SIG-M5 treated with dmso at 0.1 percent for 504 hours (cell line): ENCODE measurements around the gene CD96.
"Not testable (repeated sequence)": the region's sequence is repeated elsewhere in the genome, so short reads cannot be mapped to it uniquely, and the experiment has no call there.

Source experiments
- DNase-seq: peaks from one replicate; lab custom pipeline; 2025; ENCODE audit not compliant: unreplicated experiment; lab: John Stamatoyannopoulos, UW

CD96 gene, protein sequence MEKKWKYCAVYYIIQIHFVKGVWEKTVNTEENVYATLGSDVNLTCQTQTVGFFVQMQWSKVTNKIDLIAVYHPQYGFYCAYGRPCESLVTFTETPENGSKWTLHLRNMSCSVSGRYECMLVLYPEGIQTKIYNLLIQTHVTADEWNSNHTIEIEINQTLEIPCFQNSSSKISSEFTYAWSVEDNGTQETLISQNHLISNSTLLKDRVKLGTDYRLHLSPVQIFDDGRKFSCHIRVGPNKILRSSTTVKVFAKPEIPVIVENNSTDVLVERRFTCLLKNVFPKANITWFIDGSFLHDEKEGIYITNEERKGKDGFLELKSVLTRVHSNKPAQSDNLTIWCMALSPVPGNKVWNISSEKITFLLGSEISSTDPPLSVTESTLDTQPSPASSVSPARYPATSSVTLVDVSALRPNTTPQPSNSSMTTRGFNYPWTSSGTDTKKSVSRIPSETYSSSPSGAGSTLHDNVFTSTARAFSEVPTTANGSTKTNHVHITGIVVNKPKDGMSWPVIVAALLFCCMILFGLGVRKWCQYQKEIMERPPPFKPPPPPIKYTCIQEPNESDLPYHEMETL

DNA sequence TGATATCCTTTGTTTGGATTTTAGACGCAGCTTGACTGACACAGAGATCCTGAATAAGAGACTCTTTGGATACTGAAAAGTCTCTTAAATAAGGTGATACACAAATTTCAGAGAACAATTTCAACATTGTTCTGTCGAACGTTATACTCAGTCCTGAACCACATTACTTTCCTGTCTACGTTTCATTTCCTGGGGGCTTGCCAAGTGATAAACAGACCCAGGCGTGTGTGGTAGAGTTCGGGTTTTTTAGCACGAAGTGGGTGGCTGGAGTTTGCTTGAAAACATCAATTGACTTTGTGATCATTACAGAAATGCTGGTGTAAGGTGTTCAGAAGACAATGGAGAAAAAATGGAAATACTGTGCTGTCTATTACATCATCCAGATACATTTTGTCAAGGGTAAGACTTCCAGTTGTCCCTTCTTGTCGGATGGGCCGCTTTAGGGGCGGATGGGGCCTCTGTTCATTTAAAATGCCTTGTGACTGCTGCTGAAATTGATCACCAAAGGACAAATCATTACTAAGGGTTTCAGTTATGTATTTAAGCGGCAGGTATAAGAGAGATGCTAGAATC lies at the start of gene CD96:
TSS of gene CD96 (plus strand) at position 287 of the 573 bp plus-strand sequence. CDS start at position 339, 52 bp downstream.
- DNase-seq = no peak

DNA sequence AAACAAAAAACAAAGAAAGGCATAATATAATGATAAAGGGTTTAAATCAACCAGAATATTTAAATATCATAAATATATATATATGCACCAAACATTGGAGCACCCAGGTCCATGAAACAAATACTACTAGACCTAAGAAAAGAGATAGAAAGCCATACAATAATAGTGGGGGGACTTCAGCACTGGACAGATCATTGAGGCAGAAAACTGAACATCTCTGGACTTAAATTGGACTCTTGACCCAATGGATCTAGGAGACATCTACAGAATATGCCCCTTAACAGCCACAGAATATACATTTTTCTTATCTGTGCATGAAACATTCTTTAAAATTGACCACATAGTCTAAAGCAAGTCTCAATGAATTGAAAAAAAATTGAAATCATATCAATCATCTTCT lies 48.7 kb upstream of the CD96 start:
- DNase-seq = no peak

DNA sequence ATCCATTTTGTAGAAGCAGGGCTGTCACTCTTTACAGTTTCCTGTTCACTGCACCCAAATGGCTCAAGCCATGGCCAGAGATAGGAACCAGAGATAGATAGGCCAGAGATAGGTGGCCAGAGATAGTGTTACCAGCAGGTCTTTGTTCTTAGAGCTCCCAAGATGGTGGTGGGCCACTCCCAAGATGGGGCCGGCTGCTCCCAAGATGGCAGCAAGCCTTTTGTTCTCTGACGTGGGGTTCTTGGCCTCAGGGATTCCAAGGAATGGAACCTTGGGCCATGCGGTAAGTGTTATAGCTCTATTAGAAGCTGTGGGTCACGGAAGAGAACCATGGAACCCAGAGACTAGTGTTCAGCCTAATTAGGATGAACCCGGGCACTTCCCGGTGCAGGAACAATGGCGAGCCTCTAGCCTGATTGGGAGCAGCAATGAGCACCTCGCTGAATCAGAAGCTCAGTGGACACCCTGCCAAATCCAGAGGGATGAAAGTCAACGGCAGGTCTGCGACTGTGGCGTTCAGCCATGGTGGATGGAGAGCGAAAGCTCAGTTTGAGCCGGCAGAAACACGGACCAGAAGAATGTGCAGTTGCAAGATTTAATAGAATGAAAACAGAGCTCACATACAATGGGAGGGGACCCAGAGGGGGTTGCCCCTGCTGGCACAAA lies 45.0 kb upstream of the CD96 start:
- DNase-seq = no peak

DNA sequence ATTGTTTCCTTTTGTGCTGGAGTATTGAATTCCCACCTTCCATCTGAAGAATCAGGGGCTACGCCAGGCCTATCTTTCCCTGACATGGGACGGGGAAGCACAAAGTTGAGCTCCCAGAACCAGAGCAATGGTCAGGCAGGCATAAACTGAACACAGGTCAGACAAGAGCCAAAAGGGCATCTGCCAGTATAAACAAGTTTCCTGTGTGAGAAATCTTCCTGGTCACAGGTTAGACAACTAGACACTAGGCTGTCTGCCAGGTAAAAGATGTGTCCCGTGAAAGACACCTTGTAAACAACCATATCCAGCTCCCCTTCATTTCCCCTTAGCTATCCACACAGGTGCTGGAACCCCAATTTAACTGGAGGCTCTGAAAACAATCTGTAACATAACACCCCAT lies 44.0 kb upstream of the CD96 start:
- DNase-seq = no peak

DNA sequence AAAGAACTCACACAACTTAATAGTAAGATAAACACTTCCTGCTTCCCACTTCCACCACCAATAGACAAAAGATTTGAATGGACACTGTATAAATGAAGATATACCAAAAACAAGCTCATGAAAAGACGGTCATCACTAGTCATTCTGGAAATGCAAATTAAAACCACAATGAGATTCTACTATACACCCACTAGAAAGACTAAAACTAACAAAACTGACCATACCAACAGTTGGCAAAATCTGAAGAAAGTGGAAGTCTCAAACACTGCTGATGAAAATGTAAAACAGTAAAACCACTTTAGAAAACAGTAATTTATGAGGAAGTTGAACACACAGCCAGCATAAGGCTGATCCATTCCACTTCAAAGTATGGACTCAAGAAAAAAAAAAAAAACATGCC lies 35.6 kb upstream of the CD96 start:
- no peak for DNase-seq

DNA sequence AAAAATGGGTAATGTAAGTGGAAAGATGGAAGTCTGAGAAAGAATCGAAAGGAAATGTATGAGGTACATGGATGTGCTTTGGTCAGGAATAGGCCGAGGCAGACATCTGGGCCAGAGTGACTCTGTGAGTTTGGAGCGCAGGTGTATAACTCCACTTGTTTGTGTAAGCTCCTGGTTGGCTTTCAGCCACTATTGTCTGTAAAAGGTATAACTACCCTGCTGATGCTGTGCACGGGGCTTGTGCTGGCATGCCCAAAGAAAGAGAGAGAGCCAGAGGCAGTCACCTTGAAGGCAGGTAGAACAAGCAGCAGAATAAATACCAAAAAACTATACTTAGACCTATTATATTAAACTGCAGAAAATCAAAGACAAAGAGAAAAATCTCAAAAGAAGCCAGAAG lies 32.7 kb upstream of the CD96 start:
- no peak for DNase-seq

DNA sequence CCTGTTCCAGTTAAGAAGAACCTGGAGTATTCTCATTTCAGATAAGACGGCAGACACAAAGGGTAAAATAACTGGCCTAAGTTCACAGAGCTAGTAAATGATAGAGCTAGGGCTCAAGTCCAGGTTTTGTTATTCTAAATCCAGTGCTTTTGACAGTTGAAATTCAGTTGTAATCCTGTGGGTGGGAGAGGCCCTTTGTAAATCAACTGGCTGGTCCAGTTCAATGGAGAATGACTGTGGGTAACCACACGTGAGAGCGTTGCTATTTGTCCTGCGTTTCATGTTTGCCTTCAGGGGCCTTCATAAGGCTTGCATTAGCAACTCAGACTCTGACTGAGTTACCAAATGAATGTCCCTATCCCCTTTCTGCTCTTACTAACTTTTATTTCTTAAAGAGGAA lies 24.2 kb upstream of the CD96 start:
- no peak for DNase-seq

DNA sequence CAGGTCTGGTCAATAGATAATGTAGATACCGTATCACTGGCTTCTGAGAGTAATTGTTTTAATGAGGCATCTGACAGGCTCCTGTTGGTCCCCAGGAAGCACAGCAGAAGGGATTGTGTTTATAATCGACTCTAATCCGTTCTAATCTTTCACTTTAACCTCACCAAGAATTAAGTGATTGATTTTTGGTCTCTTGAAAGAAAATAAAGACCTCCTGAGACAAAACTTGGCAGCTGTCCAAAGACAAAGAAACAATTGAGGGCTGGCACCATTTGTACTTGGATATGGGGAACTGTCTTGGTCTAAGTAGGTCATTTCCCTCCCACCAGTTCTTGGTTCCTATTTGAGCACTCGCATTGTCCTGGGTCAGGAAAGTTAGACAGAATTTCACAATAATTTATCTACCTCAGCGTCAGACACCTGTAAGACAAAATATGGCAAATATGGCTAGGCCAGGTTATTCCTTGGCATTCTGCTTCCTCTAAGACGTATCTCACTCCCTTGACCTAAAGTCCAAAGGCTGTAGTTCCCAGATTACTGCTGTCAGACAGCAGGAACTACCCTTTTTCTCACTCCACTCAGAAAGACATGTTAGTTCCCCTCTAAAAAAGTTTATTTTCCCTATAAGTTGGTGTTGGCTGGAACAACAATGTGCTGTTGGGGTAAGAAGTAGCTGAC lies 22.7 kb upstream of the CD96 start:
- no peak for DNase-seq

DNA sequence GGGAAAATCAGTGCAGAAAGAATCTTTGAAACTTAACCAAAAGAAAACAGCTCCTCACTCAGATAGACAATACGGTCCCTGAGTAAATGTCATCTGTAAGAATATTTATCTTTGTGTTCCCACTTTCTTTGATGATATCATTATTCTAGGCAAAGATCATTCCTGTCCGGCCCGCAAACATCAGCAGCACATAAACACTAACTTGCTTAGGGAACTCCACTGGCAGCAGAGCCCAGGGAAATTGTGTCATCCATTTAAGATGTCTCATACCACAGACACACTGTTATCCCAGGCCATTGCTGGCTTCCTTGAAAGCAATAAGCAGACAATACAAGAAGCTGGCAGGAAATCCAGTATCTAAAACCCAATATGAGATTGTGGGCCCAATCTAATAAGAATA lies 20.1 kb upstream of the CD96 start:
- no peak for DNase-seq

DNA sequence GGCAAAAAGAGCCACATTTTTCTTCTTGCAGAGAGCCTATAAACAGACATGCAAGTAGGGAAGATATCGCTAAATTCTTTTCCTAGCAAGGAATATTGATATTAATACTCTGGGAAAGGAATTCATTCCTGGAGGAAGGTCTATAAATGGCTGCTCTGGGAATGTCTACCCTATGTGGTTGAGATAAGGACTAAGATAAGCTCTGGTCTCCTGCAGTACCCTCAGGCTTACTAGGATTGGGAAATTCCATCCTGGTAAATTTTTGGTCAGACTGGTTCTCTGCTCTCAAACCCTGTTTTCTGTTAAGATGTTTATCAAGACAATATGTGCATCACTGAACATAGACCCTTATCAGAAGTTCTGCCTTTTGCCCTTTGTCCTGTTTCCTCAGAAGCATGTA lies 17.5 kb upstream of the CD96 start:
- DNase-seq = not testable (repeated sequence)

DNA sequence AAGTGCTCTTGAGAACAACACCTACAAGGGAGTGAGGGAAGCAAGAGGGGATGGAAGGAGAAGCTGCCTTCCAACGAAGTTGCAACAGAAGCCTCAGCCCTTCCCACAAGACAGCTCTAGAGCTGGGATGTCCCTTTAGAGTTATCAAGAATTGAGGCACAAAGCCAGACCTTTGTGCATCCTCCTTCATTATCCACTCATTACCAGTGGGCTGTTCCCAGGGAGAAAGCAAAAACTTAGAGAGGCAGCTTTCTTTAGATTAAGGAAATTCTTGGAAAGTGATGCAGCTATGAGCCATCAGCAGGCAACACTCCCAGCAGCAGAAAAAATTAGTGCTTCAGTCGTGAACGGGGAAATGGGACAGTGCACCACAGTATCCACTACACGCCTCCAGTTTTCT lies 10.6 kb upstream of the CD96 start:
- no peak for DNase-seq

DNA sequence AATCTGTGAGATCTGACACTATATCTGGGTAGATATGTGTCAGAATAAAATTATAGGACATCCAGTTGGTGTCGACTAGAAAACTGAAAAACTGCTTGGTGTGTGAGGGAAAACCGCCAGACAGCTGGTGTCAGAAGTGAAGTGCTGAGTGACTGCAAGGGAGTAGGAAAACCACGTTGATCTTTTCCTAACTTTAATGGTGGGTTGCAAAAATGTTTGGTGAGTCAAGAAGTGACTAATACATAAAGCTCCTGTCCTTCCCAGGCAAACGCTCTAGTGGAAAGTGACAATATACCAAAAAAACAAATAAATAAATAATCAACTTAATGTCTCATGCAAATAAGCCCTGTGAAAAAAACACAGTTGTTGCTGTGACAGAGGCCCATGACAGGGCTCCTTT lies 7.3 kb upstream of the CD96 start:
- DNase-seq = no peak

DNA sequence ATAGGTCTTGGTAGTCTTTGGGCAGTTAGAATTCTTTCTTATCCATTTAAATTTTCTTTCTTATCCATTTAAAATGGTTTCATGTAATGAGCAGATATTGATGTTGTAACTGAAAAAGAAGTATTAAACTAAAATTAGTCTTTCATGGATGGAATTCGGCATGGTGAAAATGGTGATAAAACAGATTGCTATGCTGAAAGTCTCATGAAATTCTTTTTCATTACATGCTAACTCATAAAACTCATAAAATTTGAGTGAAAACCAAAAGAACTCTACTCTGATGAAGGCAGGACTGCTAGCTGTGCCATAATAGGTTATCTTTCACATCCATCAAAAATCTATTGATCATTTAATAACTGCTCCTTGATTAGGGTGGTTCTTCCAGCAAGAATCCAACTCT lies 3.9 kb upstream of the CD96 start:
- DNase-seq = no peak

DNA sequence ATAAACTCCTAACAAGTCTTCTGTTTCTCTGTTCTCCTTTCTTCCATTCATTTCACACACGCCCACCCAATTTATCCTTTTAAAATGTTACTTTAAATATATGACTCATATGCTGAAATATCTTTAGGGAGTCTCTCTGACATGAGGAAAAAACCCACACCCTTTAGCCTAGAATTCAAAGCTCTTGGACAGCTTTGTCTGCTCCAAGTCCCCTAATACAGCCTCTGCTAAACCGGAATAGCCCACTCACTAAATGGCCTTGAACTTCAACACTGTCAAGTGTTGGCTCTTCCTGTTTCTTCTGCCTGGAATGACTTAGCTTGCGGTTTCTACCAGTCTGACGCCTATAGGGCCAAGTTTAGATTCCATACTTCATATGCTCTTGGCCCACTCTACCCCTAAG lies 3.3 kb upstream of the CD96 start:
- no peak for DNase-seq

DNA sequence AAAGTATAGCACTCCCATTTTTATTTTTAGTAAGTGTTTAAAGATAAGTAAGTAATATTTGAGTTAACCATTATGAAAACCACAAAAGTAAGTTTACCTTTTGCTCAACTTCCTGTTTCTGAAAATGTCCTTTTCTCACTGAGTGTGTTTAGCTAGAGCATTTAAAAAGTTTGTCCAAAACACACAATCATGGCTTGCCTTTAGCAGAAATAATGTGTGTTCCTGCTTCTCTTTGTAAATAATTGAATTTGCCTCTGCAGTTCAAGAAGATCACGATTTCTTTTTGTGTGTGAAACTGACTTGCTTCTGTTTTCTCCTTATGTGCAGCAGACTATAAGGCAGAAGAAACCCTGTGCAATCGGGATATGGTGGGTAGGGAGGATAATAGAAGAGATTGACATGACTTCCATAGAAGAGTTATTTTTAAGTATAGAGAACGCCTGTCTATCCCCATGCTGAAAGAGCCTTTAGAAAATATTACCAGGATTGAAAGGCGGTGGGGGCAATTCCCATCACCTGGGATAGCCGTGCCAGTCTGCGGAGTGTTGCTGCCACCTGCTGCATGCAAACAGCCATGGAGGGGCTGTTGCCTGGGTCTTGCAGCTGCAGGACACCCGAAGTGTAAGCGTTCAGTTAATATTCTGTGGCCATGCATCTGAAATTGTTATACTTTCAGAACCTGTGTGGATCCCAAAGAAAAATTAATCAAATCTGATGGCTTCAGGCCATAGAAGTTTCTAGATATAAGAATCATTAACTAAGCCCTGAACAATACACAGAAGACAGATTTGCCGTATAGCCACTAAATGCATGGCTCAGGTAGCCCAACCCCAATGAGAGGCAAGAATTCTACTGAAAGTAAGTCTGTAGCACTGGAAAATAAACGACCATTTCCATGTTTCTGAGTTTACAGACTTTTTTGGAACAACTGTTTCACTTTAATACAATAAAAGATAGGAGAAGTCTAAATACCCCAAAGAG lies 2.4 kb upstream of the CD96 start:
- peak; percentile 13 for DNase-seq

DNA sequence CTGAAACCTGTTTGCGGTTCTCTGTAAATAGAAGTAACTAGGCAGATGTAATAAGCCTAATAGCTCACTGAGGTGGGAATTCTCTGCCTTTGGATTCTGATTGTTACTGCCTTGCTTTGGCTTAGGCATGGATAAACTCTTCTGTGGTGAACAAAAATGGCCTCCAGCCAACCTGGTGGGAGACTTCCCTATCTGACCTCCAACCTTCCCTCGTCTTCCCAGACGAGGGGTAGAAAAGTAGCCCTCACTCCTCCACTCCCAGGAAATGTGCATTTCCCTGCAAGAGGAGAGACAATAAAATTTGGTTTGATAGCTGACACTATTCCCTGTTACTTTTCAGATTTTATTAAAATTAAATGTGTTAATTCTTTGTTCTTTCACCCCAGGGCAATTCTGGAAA lies 606 bp upstream of the CD96 start:
- DNase-seq = no peak

DNA sequence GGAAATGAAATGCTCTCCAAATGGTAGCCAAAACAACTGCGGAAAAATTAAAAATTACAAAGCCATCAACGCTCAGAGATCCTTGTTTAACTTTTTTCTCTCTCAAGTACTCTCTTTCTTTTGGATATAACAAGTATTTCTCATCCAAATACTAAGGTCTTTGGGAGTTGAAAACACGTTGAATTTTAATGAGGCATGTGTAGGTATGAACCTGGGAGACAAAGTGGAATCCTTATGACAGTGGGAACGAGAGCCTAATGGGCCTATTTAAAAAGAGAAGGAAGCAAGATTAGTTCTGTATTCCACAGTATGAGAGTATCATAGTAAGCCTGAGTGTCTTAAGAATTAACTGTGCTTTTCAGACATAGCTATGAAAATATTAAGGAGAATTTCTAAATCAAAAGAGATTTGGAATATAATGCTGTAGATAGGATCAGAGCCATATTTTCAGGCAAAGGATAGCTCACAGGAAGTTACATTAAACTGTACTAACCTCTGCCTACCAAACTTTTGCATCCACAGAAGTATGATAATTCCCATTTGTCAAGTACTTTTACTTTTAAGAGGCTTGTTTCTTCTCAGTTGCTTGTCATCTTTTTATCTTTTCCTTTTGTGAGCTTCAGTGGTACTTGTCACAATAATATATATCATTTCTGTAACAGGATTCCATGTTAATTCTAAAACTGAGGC lies 759 bp downstream of the CD96 start:
- DNase-seq = no peak

DNA sequence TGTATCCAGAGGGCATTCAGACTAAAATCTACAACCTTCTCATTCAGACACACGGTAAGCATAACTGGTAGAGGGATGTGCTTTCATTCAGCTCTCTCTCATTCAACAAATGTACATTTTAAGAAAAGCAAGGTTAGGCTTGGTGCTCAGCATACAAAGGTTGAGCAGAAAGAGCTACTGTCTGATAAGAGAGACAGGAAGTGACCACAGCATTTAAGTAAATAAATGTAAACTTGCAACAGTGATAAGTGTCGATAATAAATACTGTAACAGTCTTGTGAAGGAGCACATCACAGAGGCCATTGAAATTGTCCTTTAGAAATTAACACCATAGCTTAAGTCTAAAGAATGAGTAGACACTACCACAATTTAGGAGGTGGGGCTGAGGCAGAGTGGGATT lies 3.4 kb downstream of the CD96 start:
- no peak for DNase-seq

DNA sequence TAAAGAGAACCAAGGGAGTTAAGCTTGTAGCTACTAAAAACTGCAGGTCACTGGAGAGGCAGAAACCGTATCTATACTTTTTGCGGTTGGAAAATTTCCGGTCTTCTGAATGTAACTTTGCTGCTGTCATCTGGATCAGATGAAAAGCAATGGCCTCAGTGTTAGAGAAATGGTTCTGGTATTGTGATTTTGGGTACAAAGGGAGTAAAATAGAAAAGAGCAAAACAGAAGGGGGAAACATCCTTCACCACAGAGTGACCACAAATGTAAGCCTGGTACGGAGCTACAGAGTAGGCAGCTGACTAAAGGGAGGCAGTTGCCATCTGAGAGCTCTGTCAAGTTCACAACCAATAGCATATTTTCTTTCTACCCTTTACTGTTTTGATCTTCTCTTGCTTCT lies 5.6 kb downstream of the CD96 start:
- DNase-seq = no peak

DNA sequence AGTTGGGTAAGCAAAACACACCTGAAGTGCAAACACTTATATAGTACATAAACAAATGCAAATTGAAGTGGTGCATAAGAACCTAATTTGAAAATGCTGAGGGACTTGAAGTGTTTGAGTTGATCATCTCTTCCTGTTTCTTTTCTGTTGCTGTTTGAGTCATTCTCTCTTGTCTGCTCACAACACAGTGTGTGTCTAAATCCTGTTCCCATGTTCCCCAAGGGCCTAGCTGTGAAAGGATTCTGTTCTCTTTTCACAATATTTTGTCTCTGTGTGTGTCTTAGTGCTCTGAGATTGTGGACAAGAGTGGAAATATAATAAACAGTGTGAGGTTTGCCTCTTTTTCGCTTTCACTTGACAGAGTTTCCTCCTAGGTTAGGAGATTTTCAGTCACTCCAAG lies 6.1 kb downstream of the CD96 start:
- no peak for DNase-seq
